KMS-11 (cell line): ENCODE data around the gene MYO1A.

Source experiments
- H2AFZ ChIP-seq: fragments of 200-600 bp; sonication (generic); 2 replicates; pipeline ENCODE4 v1.6.1; 2016; ENCODE audit warnings: antibody characterized with exemption, mixed run types, low read depth
- H3K27ac ChIP-seq: fragments of 200-600 bp; sonication (generic); 2 replicates; pipeline ENCODE4 v1.6.1; 2016; ENCODE audit warnings: mild to moderate bottlenecking, mixed run types
- H3K27me3 ChIP-seq: fragments of 200-600 bp; sonication (generic); 2 replicates; pipeline ENCODE4 v1.6.1; 2017; ENCODE audit warnings: mild to moderate bottlenecking, low read depth, mixed run types, moderate library complexity; ENCODE audit not compliant: insufficient read depth
- H3K36me3 ChIP-seq: fragments of 200-600 bp; sonication (generic); 2 replicates; pipeline ENCODE4 v1.6.1; 2017; ENCODE audit warnings: mild to moderate bottlenecking, mixed run types; ENCODE audit not compliant: insufficient read depth
- H3K4me1 ChIP-seq: fragments of 200-600 bp; sonication (generic); 2 replicates; pipeline ENCODE4 v1.6.1; 2016; ENCODE audit warnings: mild to moderate bottlenecking, low read depth, mixed run types; ENCODE audit not compliant: poor library complexity, severe bottlenecking
- H3K4me2 ChIP-seq: fragments of 200-600 bp; sonication (generic); 2 replicates; pipeline ENCODE4 v1.7.0; 2016; ENCODE audit warnings: mild to moderate bottlenecking, mixed run types
- H3K4me3 ChIP-seq: fragments of 200-600 bp; sonication (generic); IDR thresholded peaks from 2 replicates; pipeline ENCODE4 v1.6.1; 2017; ENCODE audit warnings: low read depth, low read length, mixed read lengths; ENCODE audit not compliant: insufficient read depth
- H3K79me2 ChIP-seq: fragments of 200-600 bp; sonication (generic); 2 replicates; pipeline ENCODE4 v1.6.1; 2016; ENCODE audit warnings: low read depth, mixed run types; ENCODE audit not compliant: insufficient read depth
- H3K9ac ChIP-seq: fragments of 200-600 bp; sonication (generic); 2 replicates; pipeline ENCODE4 v1.6.1; 2016; ENCODE audit warnings: mild to moderate bottlenecking, mixed run types
- H4K20me1 ChIP-seq: fragments of 200-600 bp; sonication (generic); 2 replicates; pipeline ENCODE4 v1.6.1; 2016; ENCODE audit warnings: mild to moderate bottlenecking, mixed run types; ENCODE audit not compliant: insufficient read depth
- TF ChIP-seq, protein P1 (sequence below): fragments of 200-600 bp; sonication (generic); conservative IDR thresholded peaks from 2 replicates; pipeline ENCODE4 v1.6.1; 2017; ENCODE audit warnings: low read depth, mild to moderate bottlenecking, antibody characterized with exemption, low read length, moderate library complexity, mixed read lengths

Gene MYO1A

DNA sequence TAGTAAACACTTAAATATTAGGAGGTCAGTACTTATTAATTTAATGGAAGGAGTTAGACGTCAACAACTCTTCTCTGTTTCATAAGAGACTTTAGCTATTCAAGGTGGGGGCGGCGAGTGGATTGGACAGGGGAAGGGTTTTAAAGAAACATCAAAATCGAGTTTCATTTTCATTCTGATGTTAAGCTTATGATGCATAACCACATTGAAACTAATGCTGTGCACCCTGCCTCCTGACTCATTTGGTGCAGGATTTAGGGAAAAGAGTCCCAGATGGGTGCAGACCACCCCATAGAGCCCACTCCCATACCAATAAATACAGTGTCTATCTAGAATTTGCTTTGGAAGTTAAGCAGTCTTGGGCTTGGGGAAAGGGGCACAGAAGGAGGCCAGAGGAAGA, 50.9 kb downstream of the MYO1A start:
- no peaks in the 10 kb centered on the region for H3K27me3 ChIP-seq
- peak overlapping the region; percentile 56 for H3K4me2 ChIP-seq
- no peak overlapping the region for H2AFZ ChIP-seq
- TF ChIP-seq, protein P1, sequence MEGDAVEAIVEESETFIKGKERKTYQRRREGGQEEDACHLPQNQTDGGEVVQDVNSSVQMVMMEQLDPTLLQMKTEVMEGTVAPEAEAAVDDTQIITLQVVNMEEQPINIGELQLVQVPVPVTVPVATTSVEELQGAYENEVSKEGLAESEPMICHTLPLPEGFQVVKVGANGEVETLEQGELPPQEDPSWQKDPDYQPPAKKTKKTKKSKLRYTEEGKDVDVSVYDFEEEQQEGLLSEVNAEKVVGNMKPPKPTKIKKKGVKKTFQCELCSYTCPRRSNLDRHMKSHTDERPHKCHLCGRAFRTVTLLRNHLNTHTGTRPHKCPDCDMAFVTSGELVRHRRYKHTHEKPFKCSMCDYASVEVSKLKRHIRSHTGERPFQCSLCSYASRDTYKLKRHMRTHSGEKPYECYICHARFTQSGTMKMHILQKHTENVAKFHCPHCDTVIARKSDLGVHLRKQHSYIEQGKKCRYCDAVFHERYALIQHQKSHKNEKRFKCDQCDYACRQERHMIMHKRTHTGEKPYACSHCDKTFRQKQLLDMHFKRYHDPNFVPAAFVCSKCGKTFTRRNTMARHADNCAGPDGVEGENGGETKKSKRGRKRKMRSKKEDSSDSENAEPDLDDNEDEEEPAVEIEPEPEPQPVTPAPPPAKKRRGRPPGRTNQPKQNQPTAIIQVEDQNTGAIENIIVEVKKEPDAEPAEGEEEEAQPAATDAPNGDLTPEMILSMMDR: no peak
- no peak overlapping the region for H3K4me3 ChIP-seq
- H3K79me2 ChIP-seq: peaks cover 30% of the 10 kb centered on the region; the same call in 1 of the 2 replicates
- no peaks in the 10 kb centered on the region; the same call in 1 of the 2 replicates for H3K36me3 ChIP-seq
- H4K20me1 ChIP-seq: 0 out of 2 replicates have a peak, but pooled peaks cover 4% of the 10 kb centered on the region
- peaks cover 31% of the 10 kb centered on the region for H3K4me1 ChIP-seq
- H3K27ac ChIP-seq: peak overlapping the region; percentile 34; the same call in 1 of the 2 replicates
- no peak overlapping the region for H3K9ac ChIP-seq

DNA sequence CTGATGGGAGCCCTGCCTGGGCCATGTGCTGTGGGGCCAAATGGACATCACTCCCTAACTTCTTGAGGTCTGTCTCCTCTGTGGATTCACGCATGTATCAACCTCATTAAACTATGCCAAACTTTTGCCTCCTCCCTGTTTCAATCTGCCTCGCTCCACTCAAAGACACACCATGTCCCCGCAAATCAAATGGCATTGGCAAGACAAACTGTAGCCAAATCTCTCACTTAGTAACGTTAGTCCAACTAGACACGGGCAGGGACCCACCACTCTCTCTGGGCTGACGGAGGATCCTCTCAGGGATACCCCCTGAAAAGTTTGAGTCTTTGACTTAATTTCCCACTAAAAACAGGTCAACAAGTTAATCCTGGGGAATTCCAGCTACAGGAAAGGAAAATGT, 51.6 kb downstream of the MYO1A start:
- TF ChIP-seq, protein P1: no peak
- Histone ChIP-seq H3K4me2 (peak overlapping the region; percentile 56), H3K36me3 (no peaks in the 10 kb centered on the region; the same call in 1 of the 2 replicates), H3K27ac (peak overlapping the region; percentile 34; the same call in 1 of the 2 replicates), H4K20me1 (0 out of 2 replicates have a peak, but pooled peaks cover 4% of the 10 kb centered on the region), H3K27me3 (no peaks in the 10 kb centered on the region), H3K79me2 (peaks cover 28% of the 10 kb centered on the region; the same call in 1 of the 2 replicates), H3K9ac (no peak overlapping the region), H3K4me3 (no peak overlapping the region), H3K4me1 (peaks cover 31% of the 10 kb centered on the region), H2AFZ (no peak overlapping the region)

DNA sequence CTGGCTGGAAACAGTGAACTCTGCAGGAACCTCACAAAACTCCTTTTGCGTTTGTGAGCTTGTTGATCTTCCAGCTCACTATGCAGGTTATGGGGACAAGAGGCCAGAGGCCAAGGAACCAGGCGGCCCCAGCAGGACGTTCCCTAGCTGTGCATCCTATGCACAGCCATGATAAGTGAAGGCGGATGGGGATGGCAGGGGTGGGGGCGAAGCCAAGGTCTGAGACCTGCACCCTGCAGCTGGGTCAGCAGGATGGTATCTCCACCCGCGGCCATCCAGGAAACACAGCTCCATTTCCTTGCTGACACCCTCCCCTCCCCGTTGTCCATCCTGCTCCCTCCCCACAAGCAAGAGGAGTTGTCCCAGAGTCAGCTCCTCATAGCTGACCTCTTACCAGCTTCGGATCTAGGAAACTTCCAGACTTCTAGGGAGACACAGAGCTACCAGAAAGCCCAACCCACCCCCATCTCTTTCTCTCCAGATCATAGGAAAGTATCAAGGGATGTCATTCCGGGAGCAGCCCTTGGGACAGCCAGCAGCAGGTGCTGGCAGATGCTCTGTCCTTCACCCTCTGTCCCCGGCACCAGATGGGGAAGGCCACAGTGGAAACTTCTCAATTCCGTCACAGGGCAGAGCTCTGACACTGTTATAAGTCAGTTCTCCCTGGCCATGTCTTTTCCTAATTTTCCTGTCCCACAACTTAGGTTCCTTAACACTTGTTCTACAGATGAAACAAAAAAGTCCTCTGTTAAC, 53.0 kb downstream of the MYO1A start:
- Histone ChIP-seq H2AFZ (no peak overlapping the region), H3K27me3 (no peaks in the 10 kb centered on the region), H3K79me2 (peaks cover 21% of the 10 kb centered on the region; the same call in 1 of the 2 replicates), H3K9ac (no peak overlapping the region), H3K4me1 (peaks cover 30% of the 10 kb centered on the region), H3K4me3 (no peak overlapping the region), H3K27ac (no peak overlapping the region), H4K20me1 (0 out of 2 replicates have a peak, but pooled peaks cover 3% of the 10 kb centered on the region), H3K36me3 (no peaks in the 10 kb centered on the region), H3K4me2 (no peak overlapping the region)
- TF ChIP-seq, protein P1: no peak

DNA sequence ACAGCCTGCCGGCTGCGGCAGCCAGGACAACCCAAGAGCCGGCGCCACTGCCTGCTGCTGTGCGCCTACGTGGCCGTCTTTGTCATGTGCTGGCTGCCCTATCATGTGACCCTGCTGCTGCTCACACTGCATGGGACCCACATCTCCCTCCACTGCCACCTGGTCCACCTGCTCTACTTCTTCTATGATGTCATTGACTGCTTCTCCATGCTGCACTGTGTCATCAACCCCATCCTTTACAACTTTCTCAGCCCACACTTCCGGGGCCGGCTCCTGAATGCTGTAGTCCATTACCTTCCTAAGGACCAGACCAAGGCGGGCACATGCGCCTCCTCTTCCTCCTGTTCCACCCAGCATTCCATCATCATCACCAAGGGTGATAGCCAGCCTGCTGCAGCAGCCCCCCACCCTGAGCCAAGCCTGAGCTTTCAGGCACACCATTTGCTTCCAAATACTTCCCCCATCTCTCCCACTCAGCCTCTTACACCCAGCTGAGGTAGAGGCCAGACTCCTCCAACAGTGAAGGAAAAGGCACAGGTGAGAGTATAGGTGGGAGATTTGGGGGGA, 53.9 kb downstream of the MYO1A start:
- Histone ChIP-seq H3K36me3 (no peaks in the 10 kb centered on the region), H3K4me1 (peaks cover 37% of the 10 kb centered on the region), H3K4me2 (no peak overlapping the region), H3K9ac (no peak overlapping the region), H3K27me3 (no peaks in the 10 kb centered on the region), H3K79me2 (peaks cover 15% of the 10 kb centered on the region; the same call in 1 of the 2 replicates), H2AFZ (no peak overlapping the region), H3K27ac (no peak overlapping the region), H4K20me1 (no peaks in the 10 kb centered on the region), H3K4me3 (no peak overlapping the region)
- TF ChIP-seq, protein P1: no peak
